GM12875 (cell line): ENCODE results near the gene ERC2.

Experiments used
- H3K4me3 ChIP-seq: one replicate; pipeline ENCODE4 v1.5.1; 2011; ENCODE audit warnings: low read depth, low read length, control low read depth
- TF ChIP-seq, protein P1 (sequence below): IDR thresholded peaks from 2 replicates; pipeline ENCODE4 v1.5.1; 2011; ENCODE audit warnings: low read depth, mild to moderate bottlenecking, control low read depth, inconsistent platforms, low read length, moderate library complexity, borderline replicate concordance; ENCODE audit not compliant: insufficient read depth

Gene ERC2

DNA sequence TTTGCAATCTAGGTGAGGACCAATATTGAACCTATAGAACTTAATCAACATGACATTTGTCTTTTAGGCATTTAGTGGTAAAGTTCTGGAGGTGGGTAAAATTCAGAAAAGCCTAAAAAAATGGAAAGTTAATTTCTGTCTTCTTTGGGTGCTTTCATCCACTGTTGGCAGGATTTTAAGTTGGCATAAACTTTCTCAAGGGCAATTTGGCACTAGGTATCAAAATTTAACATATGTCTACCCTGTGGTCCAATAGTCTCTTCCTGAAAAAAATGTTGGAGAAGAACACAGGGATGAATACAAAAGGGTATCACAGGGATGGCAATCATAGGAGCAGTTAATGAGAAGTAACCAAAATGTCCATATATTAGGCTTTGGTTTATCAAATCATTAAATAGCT, 754.2 kb downstream of the ERC2 start:
- TF ChIP-seq, protein P1, sequence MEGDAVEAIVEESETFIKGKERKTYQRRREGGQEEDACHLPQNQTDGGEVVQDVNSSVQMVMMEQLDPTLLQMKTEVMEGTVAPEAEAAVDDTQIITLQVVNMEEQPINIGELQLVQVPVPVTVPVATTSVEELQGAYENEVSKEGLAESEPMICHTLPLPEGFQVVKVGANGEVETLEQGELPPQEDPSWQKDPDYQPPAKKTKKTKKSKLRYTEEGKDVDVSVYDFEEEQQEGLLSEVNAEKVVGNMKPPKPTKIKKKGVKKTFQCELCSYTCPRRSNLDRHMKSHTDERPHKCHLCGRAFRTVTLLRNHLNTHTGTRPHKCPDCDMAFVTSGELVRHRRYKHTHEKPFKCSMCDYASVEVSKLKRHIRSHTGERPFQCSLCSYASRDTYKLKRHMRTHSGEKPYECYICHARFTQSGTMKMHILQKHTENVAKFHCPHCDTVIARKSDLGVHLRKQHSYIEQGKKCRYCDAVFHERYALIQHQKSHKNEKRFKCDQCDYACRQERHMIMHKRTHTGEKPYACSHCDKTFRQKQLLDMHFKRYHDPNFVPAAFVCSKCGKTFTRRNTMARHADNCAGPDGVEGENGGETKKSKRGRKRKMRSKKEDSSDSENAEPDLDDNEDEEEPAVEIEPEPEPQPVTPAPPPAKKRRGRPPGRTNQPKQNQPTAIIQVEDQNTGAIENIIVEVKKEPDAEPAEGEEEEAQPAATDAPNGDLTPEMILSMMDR, result no peak

DNA sequence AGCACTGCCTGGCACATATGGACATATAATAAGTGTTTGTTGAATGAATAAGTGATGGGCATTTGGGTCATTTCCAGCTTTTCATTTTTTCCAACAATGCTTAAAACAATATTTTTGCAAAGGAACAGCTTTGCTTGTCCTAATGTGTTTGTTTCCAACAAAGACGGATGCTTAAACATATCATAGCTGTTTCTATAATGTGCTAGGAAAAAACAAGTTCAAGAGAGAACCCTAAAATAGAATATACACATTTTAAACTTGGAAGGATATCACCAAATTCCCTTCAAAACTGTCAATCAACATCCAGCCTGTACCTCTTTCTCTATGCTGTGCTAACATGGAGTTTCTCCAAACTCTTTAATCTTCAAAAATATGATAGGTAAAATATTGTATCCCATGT, 756.6 kb downstream of the ERC2 start:
- TF ChIP-seq, protein P1, result no peak
- no peak overlapping the region for H3K4me3 ChIP-seq

More for the DNA sequence above, 754.2 kb downstream of the ERC2 start:
- H3K4me3 ChIP-seq, result no peak overlapping the region

DNA sequence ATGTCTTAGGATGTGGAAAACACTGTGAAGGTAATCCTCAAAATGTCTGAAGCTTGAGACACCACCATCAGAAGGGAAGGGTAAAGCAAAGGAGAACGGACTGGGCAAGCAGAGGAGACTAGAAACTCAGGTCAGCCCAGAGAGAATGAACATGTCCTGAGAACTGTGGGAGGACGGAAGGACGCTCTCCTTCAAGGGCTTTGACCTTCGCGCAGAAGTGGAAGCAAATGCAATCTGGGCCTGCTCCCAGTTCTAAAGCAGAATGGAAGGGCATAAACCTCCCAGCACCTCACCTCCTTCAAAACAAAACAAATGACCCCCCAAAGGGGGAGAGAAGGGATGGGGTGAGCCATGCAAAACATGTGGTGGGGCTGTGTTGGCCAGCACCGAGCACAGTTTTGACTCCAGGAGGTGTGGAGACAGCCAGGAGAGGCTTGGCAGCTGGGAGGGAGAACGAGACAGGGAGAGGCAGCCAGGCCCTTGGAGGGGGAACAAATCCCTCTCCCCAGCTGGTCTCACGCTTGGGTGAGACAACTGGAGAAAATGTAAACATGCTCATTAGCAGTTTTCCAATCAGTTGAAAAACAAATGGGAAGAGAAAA, 758.8 kb downstream of the ERC2 start:
- TF ChIP-seq, protein P1, result no peak
- no peak overlapping the region for H3K4me3 ChIP-seq

DNA sequence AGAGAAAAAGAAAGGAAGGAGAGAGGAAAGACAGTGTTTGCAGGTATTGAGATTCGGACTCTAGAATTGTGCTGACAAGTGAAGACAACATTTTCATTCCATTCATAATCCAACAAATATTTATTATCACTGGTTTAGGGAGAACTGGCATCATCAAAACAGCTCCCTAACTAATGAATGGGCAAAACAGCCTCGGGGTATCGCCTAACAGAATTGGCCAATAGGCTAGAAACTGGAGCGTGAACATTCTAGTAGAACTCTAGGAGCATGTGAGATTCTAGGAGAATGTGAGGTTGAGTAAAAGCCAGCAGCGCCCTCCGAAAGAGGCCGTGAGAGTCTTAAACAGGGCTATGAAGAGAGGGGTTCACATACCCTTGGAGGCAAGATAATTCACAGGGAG, 759.3 kb downstream of the ERC2 start:
- TF ChIP-seq, protein P1, result no peak

DNA sequence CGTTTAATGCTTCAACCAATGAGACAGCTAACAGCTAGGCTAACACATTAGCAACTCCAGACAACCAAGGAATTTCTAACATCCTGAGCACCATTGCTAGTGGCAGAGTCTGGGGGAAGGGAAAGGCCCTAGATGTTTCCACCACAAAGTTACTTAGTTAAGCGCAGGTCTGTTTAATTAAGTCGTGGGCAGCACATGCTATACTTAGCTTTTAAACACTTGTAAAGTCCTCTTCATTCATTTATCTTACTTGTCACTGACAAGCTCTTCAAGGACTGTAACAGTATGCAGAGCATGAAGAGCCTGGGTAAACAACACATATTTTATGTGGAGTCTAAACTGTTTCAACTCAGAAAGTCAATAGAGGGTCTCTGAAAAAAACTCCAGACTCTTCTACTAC, 760.0 kb downstream of the ERC2 start:
- no peak overlapping the region for H3K4me3 ChIP-seq
- TF ChIP-seq, protein P1, result no peak

More for the DNA sequence above, 759.3 kb downstream of the ERC2 start:
- no peak overlapping the region for H3K4me3 ChIP-seq

DNA sequence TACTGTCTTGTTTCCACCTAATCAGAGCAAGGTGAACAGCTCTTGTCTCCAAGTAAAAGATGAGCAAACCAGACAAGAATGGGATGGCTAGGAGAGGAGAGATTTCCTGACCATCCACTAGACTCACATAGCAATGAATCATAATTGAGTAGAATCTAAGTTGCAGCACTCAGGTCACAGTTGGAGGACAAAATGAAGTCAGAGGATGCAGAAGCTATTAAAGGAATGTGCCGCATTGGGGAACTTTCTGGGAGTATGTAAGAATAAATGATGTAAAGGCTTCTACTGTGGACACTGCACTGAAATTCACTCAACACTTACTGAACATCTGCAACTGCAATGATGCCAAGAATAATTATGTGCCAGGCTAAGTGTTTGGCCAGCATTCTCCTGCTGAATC, 763.7 kb downstream of the ERC2 start:
- no peak overlapping the region for H3K4me3 ChIP-seq
- TF ChIP-seq, protein P1, result no peak

DNA sequence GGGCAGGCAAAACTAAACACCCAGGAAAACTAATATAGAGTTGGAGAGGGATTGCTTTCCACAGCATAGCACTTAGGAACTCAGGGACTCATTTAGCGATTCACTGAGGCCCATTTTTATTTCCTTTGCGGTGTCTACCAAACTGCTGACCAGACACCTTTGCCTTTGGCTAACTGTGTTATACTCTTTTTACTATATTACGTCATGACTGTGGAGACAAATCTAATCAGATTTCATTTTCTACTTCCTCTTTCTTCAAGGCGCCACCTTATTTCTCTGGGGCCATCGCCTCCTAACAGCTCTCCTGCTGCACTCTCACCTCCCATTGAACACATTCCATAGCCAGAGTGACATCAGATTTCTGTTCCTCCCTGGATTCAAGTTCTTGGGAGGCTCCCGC, 765.4 kb downstream of the ERC2 start:
- TF ChIP-seq, protein P1, result no peak
- no peak overlapping the region for H3K4me3 ChIP-seq
